Stimulated activated CD4-positive, alpha-beta T cell treated with anti-CD3 and anti-CD28 coated beads, TNF-alpha, amount 100 ng/mL, for 24 hours (primary cell): ENCODE measurements around the gene FRMPD4.

Experiments
- DNase-seq, 3 experiments: peaks; one replicate each; pipeline ENCODE4 v3.0.0-alpha.2; 2020; ENCODE audit warnings: low read depth in 3 of 3

FRMPD4 gene

DNA sequence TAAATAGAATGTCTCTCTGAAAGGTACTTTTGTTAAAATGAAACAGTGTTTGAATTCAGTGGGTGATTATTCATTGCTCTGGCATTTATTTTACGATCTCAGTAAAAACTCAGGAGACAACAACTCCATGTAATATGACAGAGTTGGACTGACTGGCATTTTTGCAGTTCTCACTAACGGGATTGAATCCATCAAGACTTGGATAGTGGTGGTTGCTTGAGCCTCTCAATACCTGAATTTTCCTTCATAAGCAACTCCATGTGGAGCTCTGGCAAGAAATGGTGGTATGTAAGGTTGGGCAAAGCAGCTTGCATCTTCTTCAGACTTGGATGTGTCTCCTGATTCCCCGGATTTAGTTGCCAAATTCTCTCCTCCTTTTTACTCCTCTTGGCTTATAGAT is 72.7 kb downstream of the FRMPD4 start:
- no peak for DNase-seq

DNA sequence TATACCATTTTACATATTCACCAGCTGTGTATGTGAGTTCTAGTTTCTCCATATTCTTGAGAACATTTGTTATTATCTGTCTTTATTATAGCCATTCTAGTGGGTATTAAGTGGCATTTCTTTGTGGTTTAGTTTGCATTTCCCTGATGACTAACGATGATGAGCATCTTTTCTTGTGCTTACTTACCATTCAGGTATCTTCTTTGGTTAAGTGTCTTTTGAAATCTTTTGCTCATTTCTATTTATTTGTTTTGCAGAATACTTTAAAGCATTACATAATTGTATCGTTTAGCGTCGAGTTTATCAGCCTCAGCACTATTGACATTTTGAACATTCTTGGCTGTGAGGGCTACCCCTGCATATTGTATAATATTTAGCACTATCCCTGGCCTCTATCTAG is 85.4 kb downstream of the FRMPD4 start:
- DNase-seq: no peak

DNA sequence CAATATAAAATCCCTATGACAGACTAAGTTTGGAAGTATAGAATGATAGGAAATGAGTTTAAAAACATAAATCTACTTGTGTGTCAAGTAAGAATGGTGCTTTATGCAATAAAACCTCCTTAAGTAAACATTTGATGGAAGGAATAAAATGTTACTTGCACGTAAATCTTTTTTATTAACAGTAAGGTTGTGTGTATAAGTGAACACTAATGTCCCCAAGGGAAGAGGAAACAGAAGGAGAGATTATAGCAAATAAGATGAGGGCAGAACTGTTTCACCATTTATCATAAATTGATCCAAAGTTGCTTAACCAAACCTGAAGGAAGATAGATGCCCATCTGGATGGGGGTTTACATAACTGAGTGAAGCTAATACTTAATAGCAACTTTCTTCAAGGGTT is 86.8 kb downstream of the FRMPD4 start:
- no peak for DNase-seq

DNA sequence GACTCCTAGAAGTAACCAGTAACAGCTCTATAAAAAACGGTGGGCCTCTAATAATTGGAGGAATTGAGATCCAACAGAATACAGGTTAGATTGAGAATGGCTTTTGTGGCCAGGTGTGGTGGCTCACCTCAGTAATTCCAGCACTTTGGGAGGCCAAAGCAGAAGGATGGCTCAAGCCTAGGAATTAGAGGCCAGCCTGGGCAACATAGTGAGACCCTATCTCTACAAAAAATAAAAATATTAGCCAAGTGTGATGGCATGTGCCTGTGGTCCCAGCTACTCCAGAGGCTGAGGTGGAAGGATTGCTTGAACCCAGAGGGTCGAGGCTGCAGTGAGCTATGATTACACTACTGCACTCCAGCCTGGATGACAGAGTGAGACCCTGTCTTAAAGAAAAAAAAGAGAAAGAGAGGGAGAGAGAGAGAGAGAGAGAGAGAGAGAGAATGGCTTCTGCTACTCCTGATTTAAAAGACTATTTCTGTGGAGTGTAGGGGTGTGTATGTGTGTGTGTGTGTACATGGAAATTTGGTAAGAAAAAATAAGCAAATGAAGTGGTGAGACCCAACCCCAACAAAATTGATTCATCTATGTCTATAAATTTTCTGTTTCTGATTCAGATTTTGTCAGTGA is 89.3 kb downstream of the FRMPD4 start:
- DNase-seq: no peak

DNA sequence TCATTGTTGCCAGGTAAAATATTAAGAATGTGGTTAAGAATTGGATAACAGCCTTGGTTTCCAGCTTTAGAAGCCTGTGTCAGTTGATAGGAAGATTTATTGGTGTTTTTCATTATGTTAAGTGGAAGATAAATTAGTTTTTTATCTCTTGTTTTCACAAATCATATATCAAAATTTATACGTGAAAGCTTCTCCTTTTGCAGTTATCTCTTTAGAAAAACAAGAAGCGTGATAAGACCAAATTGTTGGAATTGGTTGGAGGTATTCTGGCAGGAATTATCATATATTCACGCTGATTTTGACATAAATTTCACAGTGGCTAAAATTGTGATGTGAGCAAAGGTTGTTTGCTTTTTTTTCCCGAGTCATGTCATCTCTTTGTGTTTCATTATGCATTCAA is 90.6 kb downstream of the FRMPD4 start:
- DNase-seq: no peak

DNA sequence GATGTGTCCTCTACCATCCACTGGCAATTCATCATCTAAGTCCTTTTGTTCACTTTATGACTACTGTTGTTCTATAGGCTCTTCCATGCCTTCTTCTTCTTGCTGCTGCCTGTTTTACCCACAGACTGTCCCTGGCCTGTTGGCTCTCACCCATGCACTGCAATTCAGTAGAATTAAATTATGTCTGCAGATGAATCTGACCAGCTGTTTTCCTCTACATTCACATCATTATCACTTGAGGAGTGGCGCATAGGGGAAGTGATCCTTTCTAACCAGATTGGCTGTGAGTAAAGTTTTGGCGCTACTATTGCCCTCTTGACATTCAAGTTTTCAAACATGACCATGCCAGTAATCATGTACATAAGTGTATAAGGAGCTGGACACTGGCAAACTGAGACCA is 91.7 kb downstream of the FRMPD4 start:
- DNase-seq: no peak

DNA sequence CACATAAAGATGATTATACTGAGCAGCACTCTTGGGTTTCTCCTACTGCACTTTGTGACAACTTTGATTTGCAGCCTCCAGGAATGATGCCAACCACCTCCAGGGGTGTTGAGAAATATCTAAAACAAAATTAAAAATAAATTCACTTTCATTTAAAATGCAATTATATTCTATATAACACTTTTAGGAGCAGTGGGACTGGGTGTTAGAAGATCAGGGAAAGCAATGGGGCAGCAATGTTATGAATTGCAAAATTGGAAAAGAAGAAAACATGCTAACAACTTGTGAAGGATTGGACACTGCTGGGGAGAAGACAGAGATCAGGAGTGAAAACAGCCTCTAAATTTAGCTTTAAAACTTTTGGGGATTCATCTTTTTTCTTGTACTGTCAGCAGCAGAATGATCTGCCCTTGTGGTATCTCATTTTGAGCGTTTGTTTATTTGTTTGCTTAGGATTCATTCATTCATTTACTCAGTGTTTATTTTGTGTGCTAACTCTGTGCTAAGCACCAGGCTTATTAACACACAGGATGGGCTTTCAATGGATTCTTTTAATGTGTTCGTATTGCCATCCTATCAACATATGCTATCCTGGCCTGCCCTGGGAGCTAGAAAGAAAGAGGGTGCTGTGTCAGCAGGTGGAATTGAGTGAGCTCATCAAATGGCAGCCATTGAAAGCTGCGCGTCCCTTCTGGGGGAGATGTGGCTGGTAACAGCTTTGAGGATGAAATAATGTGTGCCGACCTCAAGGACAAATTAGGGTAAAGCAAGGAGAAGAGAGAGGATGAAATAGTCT is 96.5 kb downstream of the FRMPD4 start:
- DNase-seq: no peak

DNA sequence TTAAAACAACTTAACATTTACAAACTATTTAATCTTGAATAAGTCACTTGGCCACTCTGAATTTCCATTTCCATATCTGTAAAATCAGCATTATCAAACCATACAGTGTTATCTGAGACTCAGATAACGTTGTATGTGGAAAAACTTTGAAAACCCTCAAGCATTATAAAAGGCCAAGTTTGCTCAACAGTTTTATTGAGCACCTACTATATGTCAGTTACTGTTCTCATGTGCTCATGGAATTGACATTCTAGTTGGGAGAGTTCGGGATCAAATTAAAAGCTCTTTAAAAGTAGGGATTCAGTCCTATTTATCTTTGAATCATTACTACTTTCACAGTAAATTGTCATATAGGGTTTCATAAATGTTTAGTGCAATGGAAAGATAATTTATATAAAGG is 97.9 kb downstream of the FRMPD4 start:
- no peak for DNase-seq

DNA sequence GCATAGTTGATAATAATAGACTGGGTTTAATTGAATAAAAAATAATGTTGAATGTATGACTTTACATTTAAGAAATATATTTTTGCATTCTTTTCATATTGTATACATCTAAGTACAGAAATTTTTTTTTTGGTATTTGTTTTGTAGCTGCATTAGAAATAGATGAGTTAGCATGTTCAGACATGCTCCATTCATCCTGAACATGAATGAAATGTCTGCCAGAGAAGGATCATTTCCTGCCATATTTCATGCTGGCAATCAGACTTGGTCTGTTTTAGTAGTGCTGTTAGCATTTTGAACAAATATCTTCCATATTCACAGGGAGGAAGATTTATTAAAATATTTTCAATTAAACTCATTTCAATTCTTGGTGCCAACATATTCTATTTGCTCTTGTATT is 98.9 kb downstream of the FRMPD4 start:
- no peak for DNase-seq

DNA sequence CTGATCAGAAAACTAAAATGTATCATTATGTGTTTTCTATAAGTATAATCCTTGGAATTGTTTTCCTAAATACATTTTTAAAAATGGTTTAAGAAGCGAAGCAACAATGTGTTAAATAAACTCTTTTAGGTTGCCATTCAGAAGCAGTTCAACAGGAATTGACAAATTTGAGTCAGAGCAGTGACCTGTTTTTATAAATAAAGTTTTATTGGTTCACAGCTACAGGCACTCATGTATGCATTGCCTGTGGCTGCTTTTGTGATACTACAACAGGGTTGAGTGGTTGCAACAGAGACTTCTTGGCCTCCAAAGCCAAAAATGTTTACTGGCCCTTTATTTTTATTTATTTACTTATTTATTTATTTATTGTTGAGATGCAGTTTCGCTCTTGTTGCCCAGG is 99.5 kb downstream of the FRMPD4 start:
- DNase-seq: no peak

DNA sequence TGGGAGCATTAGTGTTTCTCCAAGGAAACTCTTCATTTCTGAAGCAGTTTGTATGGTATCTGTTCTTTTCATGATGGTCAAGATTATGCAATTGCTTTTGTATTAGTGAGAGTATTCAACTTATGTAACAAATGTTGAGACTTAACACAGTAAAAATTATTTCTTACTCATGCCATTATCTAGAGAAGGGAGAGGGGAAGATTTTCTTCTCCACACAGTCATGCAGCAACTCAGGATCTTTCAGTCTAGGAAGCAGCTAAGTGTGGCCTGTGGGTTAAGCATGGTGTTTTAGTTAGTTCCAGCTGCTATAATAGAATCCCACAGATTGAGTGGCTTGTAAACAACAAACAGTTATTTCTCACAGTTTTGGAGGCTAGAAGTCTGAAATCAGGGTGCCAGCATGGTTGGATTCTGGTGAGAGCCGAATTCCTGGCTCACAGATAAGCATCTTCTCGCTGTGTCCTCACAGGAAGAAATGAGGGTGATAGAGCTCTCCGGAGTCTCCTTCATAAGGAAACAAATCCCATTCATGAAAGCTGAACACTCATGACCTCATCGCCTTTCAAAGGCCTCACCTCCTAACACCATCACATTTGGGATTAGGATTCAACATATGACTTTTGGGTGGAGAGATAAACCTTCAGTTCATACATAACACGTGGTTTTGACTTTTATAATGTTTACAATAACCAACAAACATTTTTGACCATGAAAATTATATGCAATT is 101.2 kb downstream of the FRMPD4 start:
- no peak for DNase-seq

DNA sequence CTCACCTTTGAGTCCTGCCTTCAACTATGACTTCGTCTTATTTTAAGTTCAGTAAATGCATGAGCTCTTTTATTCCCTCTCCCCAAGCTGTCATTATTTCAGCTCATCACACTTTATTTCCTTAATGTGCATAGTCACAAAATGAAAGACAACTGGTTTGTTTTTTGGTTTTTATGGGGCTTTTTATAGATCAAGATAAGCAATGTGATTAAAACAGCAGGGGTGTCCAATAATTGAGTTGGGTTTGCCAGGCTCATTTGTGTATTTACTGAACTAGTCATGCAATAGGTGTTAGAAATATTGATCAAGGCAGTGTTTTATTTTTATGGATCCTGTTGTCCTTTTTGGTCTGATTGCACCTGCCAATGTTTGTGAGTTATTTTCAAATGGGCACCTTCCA is 102.2 kb downstream of the FRMPD4 start:
- DNase-seq: no peak

DNA sequence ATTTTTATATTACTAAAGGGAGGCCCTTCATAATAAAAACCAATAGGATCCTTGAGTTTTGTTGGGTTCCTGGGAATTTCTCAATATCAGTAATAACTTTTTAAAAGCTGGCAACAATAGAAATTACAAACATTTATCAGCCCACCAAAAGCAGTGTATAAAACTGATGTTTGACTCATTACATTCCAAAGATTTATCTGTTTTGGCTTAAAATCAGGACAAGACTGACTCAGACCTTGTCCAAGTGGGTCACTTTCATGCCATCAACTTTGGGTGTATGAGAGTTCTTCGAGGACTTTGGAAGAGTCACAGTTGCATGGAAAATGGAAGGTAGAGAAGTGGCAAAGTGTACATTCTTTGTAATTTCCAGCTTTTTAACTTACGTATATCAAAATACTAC is 102.8 kb downstream of the FRMPD4 start:
- no peak for DNase-seq

DNA sequence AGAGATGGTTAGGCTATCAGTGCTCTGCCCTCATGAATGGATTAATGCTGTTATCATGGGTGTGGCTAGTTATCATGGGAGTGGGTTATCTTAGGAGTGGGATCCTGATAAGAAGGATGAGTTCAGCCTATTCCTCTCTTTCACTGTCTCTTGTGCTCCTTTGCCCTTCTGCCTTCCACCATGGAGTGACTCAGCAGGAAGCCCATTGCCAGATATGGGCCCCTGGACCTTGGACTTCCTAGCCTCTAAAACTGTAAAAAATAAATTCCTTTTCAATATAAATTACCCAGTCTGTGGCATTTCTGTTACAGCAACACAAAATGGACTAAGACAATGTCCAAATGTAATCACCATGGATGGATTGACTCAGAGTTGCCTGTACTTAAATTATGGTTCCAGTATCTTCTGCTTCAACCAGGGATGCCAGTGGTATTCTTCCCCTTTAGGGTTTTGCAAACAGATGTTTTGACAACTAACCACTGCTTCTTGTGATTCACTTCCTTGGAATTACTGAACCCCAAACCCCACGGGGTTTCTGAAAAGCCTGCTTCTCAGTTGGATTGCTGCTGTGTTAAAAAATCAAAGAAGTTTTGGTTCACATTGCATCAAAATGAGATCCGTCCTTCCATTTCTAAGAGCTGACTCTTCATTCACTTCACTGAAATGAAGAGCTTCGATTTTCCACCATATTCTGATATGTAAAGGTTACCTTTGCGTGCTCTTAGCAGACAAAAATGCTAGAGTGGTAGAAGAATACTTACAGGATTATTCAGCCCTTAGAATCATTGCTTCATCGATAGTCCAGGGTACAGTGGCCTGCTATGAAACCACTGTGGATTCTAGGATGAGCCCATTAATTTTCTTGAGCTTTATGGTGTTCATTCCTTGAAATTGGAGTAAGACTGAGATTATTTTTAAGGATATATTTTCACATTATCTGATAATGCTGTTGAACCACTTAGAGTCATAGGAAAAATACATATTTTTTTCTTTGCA is 107.7 kb downstream of the FRMPD4 start:
- DNase-seq: no peak

DNA sequence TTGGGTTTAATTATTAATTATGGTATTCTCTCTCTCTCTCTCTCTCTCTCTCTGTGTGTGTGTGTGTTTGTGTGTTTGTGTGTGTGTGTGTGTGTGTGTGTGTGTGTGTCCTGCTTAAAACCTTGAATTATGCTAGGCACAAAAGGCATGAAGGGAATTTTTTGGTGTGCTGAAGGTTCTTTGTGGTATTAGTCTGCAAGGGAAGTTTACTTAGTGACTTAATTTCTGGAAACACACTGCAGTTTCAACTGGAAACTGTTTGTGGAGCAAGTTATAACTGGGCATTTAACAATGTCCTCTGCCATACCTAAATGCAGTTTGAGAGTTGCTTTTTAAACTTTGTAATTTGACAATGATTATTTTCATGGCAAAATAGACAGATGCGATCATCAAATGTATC is 111.7 kb downstream of the FRMPD4 start:
- no peak for DNase-seq

DNA sequence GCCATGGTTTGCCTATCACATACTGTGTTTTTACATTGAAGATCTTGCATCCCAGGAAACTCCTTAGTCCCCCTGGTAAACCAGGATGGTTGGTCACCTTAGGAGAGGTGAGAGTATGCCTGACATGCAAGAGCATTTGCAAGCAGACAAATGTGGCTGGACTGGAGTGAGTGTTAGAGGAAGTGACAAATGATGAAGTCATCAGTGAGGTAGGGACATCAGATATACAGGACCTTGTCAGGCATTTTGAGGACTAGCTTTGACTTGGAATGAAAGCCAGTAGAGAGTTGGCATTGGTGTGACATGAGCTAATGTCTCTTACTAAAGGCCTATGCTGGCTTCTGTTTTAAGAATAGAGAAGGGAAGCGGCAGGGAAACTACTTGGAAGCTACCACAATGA is 124.9 kb downstream of the FRMPD4 start:
- DNase-seq: no peak

DNA sequence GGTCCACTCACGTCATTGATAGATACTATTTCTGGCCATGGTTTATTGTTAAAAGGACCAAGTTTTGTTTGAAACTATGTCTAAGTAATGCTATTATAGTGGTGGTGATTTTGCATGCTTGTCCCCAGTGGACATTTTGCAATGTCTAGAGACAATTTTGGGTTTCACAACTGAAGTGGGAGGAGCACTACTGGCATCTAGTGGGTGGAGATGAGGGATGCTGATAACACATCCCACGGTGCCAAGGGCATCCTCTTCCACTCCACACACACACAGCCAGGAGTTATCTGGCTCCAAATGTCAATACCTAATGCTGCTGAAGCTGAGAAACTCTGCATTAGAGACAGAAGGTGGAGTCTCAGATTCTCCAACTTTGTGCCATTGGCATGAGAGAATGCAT is 131.2 kb downstream of the FRMPD4 start:
- DNase-seq: no peak

DNA sequence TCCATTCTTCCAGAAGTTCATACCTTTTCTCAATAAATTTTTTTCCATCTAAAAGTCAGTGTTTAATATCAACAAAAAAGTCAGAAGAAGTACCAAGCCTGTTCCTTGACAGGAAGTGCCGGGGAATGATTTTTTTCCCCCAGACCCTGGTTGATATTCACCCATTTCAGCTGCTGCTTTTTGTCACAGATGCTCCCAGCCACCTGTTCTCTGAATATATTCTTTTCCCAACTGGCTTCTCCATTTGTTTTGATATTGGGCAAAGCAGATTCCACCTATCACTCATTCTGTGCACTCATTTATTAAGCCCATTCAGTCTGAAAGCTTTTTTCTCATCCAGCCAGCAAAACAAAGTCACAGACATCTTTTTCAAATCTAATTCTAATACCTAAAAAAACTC is 139.9 kb downstream of the FRMPD4 start:
- no peak for DNase-seq

DNA sequence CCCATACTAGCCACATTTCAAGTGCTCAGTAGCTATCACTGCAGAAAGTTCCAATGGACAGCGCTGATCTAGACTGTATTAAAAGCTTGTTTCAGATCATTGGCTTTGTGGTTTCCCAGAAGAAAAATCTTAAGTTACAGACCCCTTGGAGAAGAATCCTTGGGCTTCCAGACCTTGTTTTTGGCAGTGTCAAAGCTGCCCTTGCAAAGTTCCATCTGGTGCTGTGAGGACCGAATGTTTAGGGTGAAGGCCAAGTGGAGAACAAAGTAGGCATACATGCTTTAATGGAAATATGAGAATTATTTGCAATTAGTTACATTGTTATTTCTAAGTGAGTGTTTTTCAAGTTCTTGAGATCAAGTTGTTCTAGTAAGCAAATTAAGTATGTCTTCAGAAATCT is 144.7 kb downstream of the FRMPD4 start:
- no peak for DNase-seq

DNA sequence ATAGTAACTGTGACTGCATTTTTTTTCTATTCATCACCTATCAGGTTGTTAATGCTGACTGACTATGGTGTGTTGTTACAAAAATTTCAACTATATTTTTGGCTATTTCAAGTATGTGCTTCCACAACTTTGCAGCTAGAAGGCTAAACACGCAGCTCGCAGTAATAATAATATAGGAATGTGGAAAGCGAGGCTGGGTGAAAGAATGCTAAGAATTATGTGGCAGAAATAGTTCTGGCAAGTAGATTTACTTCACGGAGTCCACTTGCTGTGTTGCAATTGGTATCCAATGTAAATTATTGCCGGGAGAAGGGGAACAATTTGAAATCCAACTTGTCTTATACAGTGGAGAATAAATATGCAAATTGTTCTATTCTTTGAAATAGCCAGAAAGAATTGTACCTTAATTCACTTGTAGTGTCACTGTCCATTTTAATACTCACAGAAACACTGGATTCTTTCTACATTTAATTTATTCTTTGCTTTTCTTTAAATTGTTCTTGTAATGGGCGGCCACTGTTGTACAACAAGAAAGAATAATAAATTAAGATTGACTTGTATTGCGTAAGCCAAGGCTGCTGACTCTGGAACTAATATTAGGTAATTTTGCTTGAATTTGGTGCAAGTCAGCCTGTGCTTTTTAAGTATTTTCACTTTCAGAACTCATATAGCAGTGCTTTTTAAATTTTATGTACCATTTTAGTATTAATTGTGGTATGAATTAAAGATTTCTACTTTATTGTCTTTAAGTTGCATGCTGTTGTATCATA is 154.9 kb downstream of the FRMPD4 start:
- no peak for DNase-seq

DNA sequence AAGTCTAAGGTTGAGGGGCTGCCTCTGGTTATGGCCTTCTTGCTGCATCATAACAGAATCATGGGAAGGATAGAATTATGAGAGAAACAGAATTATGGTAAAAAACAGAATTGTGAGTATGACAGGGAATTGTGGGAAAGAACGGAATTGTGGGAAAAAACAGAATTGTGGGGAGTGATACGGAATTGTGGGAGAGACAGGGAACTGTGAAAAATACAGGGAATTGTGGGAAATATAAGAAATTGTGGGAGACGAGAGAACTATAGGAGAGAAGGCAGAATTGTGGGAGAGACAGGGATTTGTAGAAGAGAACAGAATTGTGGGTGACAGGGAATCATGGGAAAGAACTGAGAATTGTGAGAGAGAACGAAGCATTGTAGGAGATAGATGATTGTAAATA is 159.1 kb downstream of the FRMPD4 start:
- no peak for DNase-seq
